ENCODE measurements around the gene HIF3A. TPM values are rescaled to one million over a fixed set of nuclear protein-coding genes. Genes with fewer than 3 reads are reported as not detected.

The HIF3A gene
- total RNA-seq, 1 experiment from 2014 or later, result 0.98 TPM

GRCh38 chr19:46349311-46349993 lies 52.6 kb downstream of the HIF3A start:
- H2AFZ ChIP-seq (ENCODE audit: low read depth, low read length, poor library complexity, severe bottlenecking), result no peak overlapping the region
- RAD21 ChIA-PET (ENCODE audit: low non-redundant PET in 1 of 2, low total read pairs in 2 of 2, uncharacterized antibody in 2 of 2, unreplicated experiment in 2 of 2), result no interaction called here
- H3K27me3 ChIP-seq (ENCODE audit: insufficient read depth, low read length), result no peaks in the 10 kb centered on the region
- intact Hi-C loops (cut with micrococcal nuclease), result no loop called here
- ATAC-seq, result no peak
- H3K4me2 ChIP-seq (ENCODE audit: low read length), result no peak overlapping the region; the same call in 1 of the 2 replicates
- no peak overlapping the region for H3K4me3 ChIP-seq (replicated peaks in 1 of 2; ENCODE audit: low read depth in 1 of 2, low read length in 2 of 2)
- peaks cover 60% of the 10 kb centered on the region for H3K79me2 ChIP-seq (ENCODE audit: insufficient read depth, low read length)
- peaks cover 0 to 35% of the 10 kb centered on the region in 2 experiments; a peak in 2 of 4 replicates for H3K4me1 ChIP-seq (ENCODE audit: control insufficient read depth in 1 of 2, insufficient read depth in 2 of 2, low read length in 2 of 2)
- POLR2A ChIA-PET, result no interaction called here
- no peaks in the 10 kb centered on the region for H3K9me3 ChIP-seq (ENCODE audit: control insufficient read depth in 1 of 2, insufficient read depth in 1 of 2, low read depth in 1 of 2, low read length in 2 of 2)
- TF ChIP-seq SP1 (IDR thresholded peaks at IDR 0.05; ENCODE audit: low read depth) (no peak), EGR1 (IDR thresholded peaks at IDR 0.05; ENCODE audit: low read depth) (no peak), ZNF274 (IDR thresholded peaks at IDR 0.05; ENCODE audit: low read depth, low read length) (no peak), ELF1 (IDR thresholded peaks at IDR 0.05; ENCODE audit: borderline replicate concordance, low read depth) (no peak), JUND (IDR thresholded peaks at IDR 0.05) (no peak), POLR2A (IDR thresholded peaks at IDR 0.05; ENCODE audit: borderline replicate concordance, extremely low read depth, insufficient read depth, insufficient read length) (no peak), ATF3 (IDR thresholded peaks at IDR 0.05) (no peak), POLR2AphosphoS5 (IDR thresholded peaks at IDR 0.05; ENCODE audit: low read depth, low read length) (no peak), SRF (IDR thresholded peaks at IDR 0.05; ENCODE audit: low read depth) (no peak), ZFX (IDR thresholded peaks at IDR 0.05) (no peak), FOSL1 (IDR thresholded peaks at IDR 0.05; ENCODE audit: low read depth) (no peak), SIN3A (IDR thresholded peaks at IDR 0.05; ENCODE audit: low read depth) (no peak), CEBPB (IDR thresholded peaks at IDR 0.05; ENCODE audit: low read depth) (no peak), EZH2phosphoT487 (IDR thresholded peaks at IDR 0.05; ENCODE audit: borderline replicate concordance) (no peak)
- TF ChIP-seq, protein P1, sequence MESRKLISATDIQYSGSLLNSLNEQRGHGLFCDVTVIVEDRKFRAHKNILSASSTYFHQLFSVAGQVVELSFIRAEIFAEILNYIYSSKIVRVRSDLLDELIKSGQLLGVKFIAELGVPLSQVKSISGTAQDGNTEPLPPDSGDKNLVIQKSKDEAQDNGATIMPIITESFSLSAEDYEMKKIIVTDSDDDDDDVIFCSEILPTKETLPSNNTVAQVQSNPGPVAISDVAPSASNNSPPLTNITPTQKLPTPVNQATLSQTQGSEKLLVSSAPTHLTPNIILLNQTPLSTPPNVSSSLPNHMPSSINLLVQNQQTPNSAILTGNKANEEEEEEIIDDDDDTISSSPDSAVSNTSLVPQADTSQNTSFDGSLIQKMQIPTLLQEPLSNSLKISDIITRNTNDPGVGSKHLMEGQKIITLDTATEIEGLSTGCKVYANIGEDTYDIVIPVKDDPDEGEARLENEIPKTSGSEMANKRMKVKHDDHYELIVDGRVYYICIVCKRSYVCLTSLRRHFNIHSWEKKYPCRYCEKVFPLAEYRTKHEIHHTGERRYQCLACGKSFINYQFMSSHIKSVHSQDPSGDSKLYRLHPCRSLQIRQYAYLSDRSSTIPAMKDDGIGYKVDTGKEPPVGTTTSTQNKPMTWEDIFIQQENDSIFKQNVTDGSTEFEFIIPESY (IDR thresholded peaks at IDR 0.05; ENCODE audit: extremely low read depth, insufficient replicate concordance, low read length), result no peak
- TF ChIP-seq, protein P2, sequence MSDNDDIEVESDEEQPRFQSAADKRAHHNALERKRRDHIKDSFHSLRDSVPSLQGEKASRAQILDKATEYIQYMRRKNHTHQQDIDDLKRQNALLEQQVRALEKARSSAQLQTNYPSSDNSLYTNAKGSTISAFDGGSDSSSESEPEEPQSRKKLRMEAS (IDR thresholded peaks at IDR 0.05), result no peak
- BruUV-seq (replicated peaks), result no TSS peak
- CTCF ChIA-PET, result no interaction called here
- no peak for DNase-seq (ENCODE audit: low read depth, low spot score)
- H3K9me2 ChIP-seq (ENCODE audit: insufficient read depth), result no peaks in the 10 kb centered on the region
- H3K27ac ChIP-seq (ENCODE audit: low read depth, low read length), result no peak overlapping the region
- no peaks in the 10 kb centered on the region for H4K20me1 ChIP-seq (ENCODE audit: insufficient read depth)
- peaks cover 5 to 8% of the 10 kb centered on the region in 2 experiments; a peak in 3 of 4 replicates for H3K36me3 ChIP-seq (ENCODE audit: control insufficient read depth in 1 of 2, insufficient read depth in 2 of 2, low read length in 2 of 2)
- no peak overlapping the region for H3K9ac ChIP-seq (ENCODE audit: low read length)

All from HCT116 (cell line).